ENCODE results near the gene PCSK5.

PCSK5 gene

GRCh38 chr9:76001459-76001858 is 111.0 kb downstream of the PCSK5 start:
- Histone ChIP-seq H3K36me3 (ENCODE audit: control insufficient read depth in 2 of 2, insufficient read depth in 2 of 2, low read length in 2 of 2) (no peaks in the 10 kb centered on the region), H3K4me1 (ENCODE audit: control insufficient read depth, insufficient read depth, low read length) (no peaks in the 10 kb centered on the region), H3K27ac (ENCODE audit: low read length) (no peak overlapping the region), H3K9ac (ENCODE audit: low read length in 2 of 2) (no peak overlapping the region), H3K27me3 (ENCODE audit: control insufficient read depth in 1 of 2, insufficient read depth in 2 of 2, low read length in 2 of 2) (no peaks in the 10 kb centered on the region), H3K4me3 (ENCODE audit: low read length in 2 of 2) (no peak overlapping the region), H3K9me3 (ENCODE audit: control insufficient read depth in 2 of 2, low read length in 2 of 2) (no peaks in the 10 kb centered on the region)

- no peak overlapping the region for H3K4me3 ChIP-seq (ENCODE audit: low read length in 2 of 2)
- H3K9ac ChIP-seq (ENCODE audit: low read length in 2 of 2): no peak overlapping the region
- no peaks in the 10 kb centered on the region for H3K9me3 ChIP-seq (ENCODE audit: control insufficient read depth in 2 of 2, low read length in 2 of 2)
- H3K27ac ChIP-seq (ENCODE audit: low read length): no peak overlapping the region
- no peaks in the 10 kb centered on the region for H3K27me3 ChIP-seq (ENCODE audit: control insufficient read depth in 1 of 2, insufficient read depth in 2 of 2, low read length in 2 of 2)
- no peaks in the 10 kb centered on the region for H3K4me1 ChIP-seq (ENCODE audit: control insufficient read depth, insufficient read depth, low read length)
- no peaks in the 10 kb centered on the region for H3K36me3 ChIP-seq (ENCODE audit: control insufficient read depth in 2 of 2, insufficient read depth in 2 of 2, low read length in 2 of 2)
Measured at GRCh38 chr9:76003041-76003440, 112.6 kb downstream of the PCSK5 start.

GRCh38 chr9:76004526-76004925 is 114.1 kb downstream of the PCSK5 start:
- Histone ChIP-seq H3K4me3 (ENCODE audit: low read length in 2 of 2) (no peak overlapping the region), H3K4me1 (ENCODE audit: control insufficient read depth, insufficient read depth, low read length) (no peaks in the 10 kb centered on the region), H3K9ac (ENCODE audit: low read length in 2 of 2) (no peak overlapping the region), H3K36me3 (ENCODE audit: control insufficient read depth in 2 of 2, insufficient read depth in 2 of 2, low read length in 2 of 2) (no peaks in the 10 kb centered on the region), H3K9me3 (ENCODE audit: control insufficient read depth in 2 of 2, low read length in 2 of 2) (no peaks in the 10 kb centered on the region), H3K27ac (ENCODE audit: low read length) (no peak overlapping the region), H3K27me3 (ENCODE audit: control insufficient read depth in 1 of 2, insufficient read depth in 2 of 2, low read length in 2 of 2) (no peaks in the 10 kb centered on the region)

GRCh38 chr9:76007935-76008334 is 117.5 kb downstream of the PCSK5 start:
- H3K27me3 ChIP-seq (ENCODE audit: control insufficient read depth in 1 of 2, insufficient read depth in 2 of 2, low read length in 2 of 2): no peaks in the 10 kb centered on the region
- no peak overlapping the region for H3K27ac ChIP-seq (ENCODE audit: low read length)
- no peaks in the 10 kb centered on the region for H3K9me3 ChIP-seq (ENCODE audit: control insufficient read depth in 2 of 2, low read length in 2 of 2)
- no peaks in the 10 kb centered on the region for H3K36me3 ChIP-seq (ENCODE audit: control insufficient read depth in 2 of 2, insufficient read depth in 2 of 2, low read length in 2 of 2)
- H3K9ac ChIP-seq (ENCODE audit: low read length in 2 of 2): no peak overlapping the region
- peaks cover 5% of the 10 kb centered on the region for H3K4me1 ChIP-seq (ENCODE audit: control insufficient read depth, insufficient read depth, low read length)
- no peak overlapping the region for H3K4me3 ChIP-seq (ENCODE audit: low read length in 2 of 2)

- Histone ChIP-seq H3K9me3 (ENCODE audit: control insufficient read depth in 2 of 2, low read length in 2 of 2) (no peaks in the 10 kb centered on the region), H3K4me3 (ENCODE audit: low read length in 2 of 2) (no peak overlapping the region), H3K36me3 (ENCODE audit: control insufficient read depth in 2 of 2, insufficient read depth in 2 of 2, low read length in 2 of 2) (no peaks in the 10 kb centered on the region), H3K4me1 (ENCODE audit: control insufficient read depth, insufficient read depth, low read length) (peaks cover 5% of the 10 kb centered on the region), H3K27me3 (ENCODE audit: control insufficient read depth in 1 of 2, insufficient read depth in 2 of 2, low read length in 2 of 2) (no peaks in the 10 kb centered on the region), H3K9ac (ENCODE audit: low read length in 2 of 2) (no peak overlapping the region), H3K27ac (ENCODE audit: low read length) (no peak overlapping the region)
Measured at GRCh38 chr9:76013809-76014208, 123.3 kb downstream of the PCSK5 start.

- no peak overlapping the region for H3K9ac ChIP-seq (ENCODE audit: low read length in 2 of 2)
- no peaks in the 10 kb centered on the region for H3K4me1 ChIP-seq (ENCODE audit: control insufficient read depth, insufficient read depth, low read length)
- no peak overlapping the region for H3K27ac ChIP-seq (ENCODE audit: low read length)
- H3K27me3 ChIP-seq (ENCODE audit: control insufficient read depth in 1 of 2, insufficient read depth in 2 of 2, low read length in 2 of 2): no peaks in the 10 kb centered on the region
- H3K9me3 ChIP-seq (ENCODE audit: control insufficient read depth in 2 of 2, low read length in 2 of 2): no peaks in the 10 kb centered on the region
- no peak overlapping the region for H3K4me3 ChIP-seq (ENCODE audit: low read length in 2 of 2)
- no peaks in the 10 kb centered on the region for H3K36me3 ChIP-seq (ENCODE audit: control insufficient read depth in 2 of 2, insufficient read depth in 2 of 2, low read length in 2 of 2)
Measured at GRCh38 chr9:76018235-76018634, 127.8 kb downstream of the PCSK5 start.

GRCh38 chr9:76018761-76019160 is 128.3 kb downstream of the PCSK5 start:
- no peaks in the 10 kb centered on the region for H3K4me1 ChIP-seq (ENCODE audit: control insufficient read depth, insufficient read depth, low read length)
- no peaks in the 10 kb centered on the region for H3K9me3 ChIP-seq (ENCODE audit: control insufficient read depth in 2 of 2, low read length in 2 of 2)
- H3K36me3 ChIP-seq (ENCODE audit: control insufficient read depth in 2 of 2, insufficient read depth in 2 of 2, low read length in 2 of 2): no peaks in the 10 kb centered on the region
- no peaks in the 10 kb centered on the region for H3K27me3 ChIP-seq (ENCODE audit: control insufficient read depth in 1 of 2, insufficient read depth in 2 of 2, low read length in 2 of 2)
- H3K4me3 ChIP-seq (ENCODE audit: low read length in 2 of 2): no peak overlapping the region
- no peak overlapping the region for H3K9ac ChIP-seq (ENCODE audit: low read length in 2 of 2)
- H3K27ac ChIP-seq (ENCODE audit: low read length): no peak overlapping the region

GRCh38 chr9:76020652-76021051 is 130.2 kb downstream of the PCSK5 start:
- H3K9ac ChIP-seq (ENCODE audit: low read length in 2 of 2): no peak overlapping the region
- H3K27me3 ChIP-seq (ENCODE audit: control insufficient read depth in 1 of 2, insufficient read depth in 2 of 2, low read length in 2 of 2): no peaks in the 10 kb centered on the region
- no peak overlapping the region for H3K4me3 ChIP-seq (ENCODE audit: low read length in 2 of 2)
- no peaks in the 10 kb centered on the region for H3K9me3 ChIP-seq (ENCODE audit: control insufficient read depth in 2 of 2, low read length in 2 of 2)
- no peak overlapping the region for H3K27ac ChIP-seq (ENCODE audit: low read length)
- no peaks in the 10 kb centered on the region for H3K36me3 ChIP-seq (ENCODE audit: control insufficient read depth in 2 of 2, insufficient read depth in 2 of 2, low read length in 2 of 2)
- H3K4me1 ChIP-seq (ENCODE audit: control insufficient read depth, insufficient read depth, low read length): no peaks in the 10 kb centered on the region

GRCh38 chr9:76022317-76022716 is 131.8 kb downstream of the PCSK5 start:
- Histone ChIP-seq H3K27me3 (ENCODE audit: control insufficient read depth in 1 of 2, insufficient read depth in 2 of 2, low read length in 2 of 2) (no peaks in the 10 kb centered on the region), H3K9me3 (ENCODE audit: control insufficient read depth in 2 of 2, low read length in 2 of 2) (no peaks in the 10 kb centered on the region), H3K4me1 (ENCODE audit: control insufficient read depth, insufficient read depth, low read length) (no peaks in the 10 kb centered on the region), H3K9ac (ENCODE audit: low read length in 2 of 2) (no peak overlapping the region), H3K27ac (ENCODE audit: low read length) (no peak overlapping the region), H3K4me3 (ENCODE audit: low read length in 2 of 2) (no peak overlapping the region), H3K36me3 (ENCODE audit: control insufficient read depth in 2 of 2, insufficient read depth in 2 of 2, low read length in 2 of 2) (no peaks in the 10 kb centered on the region)

GRCh38 chr9:76023715-76024195 is 133.3 kb downstream of the PCSK5 start:
- Histone ChIP-seq H3K9me3 (ENCODE audit: control insufficient read depth in 2 of 2, low read length in 2 of 2) (no peaks in the 10 kb centered on the region), H3K36me3 (ENCODE audit: control insufficient read depth in 2 of 2, insufficient read depth in 2 of 2, low read length in 2 of 2) (no peaks in the 10 kb centered on the region), H3K27me3 (ENCODE audit: control insufficient read depth in 1 of 2, insufficient read depth in 2 of 2, low read length in 2 of 2) (no peaks in the 10 kb centered on the region), H3K9ac (ENCODE audit: low read length in 2 of 2) (no peak overlapping the region), H3K4me3 (ENCODE audit: low read length in 2 of 2) (no peak overlapping the region), H3K4me1 (ENCODE audit: control insufficient read depth, insufficient read depth, low read length) (no peaks in the 10 kb centered on the region), H3K27ac (ENCODE audit: low read length) (no peak overlapping the region)

GRCh38 chr9:76025286-76025685 is 134.8 kb downstream of the PCSK5 start:
- no peaks in the 10 kb centered on the region for H3K36me3 ChIP-seq (ENCODE audit: control insufficient read depth in 2 of 2, insufficient read depth in 2 of 2, low read length in 2 of 2)
- no peaks in the 10 kb centered on the region for H3K27me3 ChIP-seq (ENCODE audit: control insufficient read depth in 1 of 2, insufficient read depth in 2 of 2, low read length in 2 of 2)

More at GRCh38 chr9:76025286-76025685, 134.8 kb downstream of the PCSK5 start:
- Histone ChIP-seq H3K9me3 (ENCODE audit: control insufficient read depth in 2 of 2, low read length in 2 of 2) (no peaks in the 10 kb centered on the region), H3K4me3 (ENCODE audit: low read length in 2 of 2) (no peak overlapping the region), H3K9ac (ENCODE audit: low read length in 2 of 2) (no peak overlapping the region), H3K4me1 (ENCODE audit: control insufficient read depth, insufficient read depth, low read length) (no peaks in the 10 kb centered on the region), H3K27ac (ENCODE audit: low read length) (no peak overlapping the region)
